ENCODE measurements around the gene CCNK.

CCNK gene

GRCh38 chr14:99527427-99528076 lies 46.3 kb downstream of the CCNK start:
- Histone ChIP-seq H2AFZ (ENCODE audit: low read depth, low read length) (no peak overlapping the region), H3K4me2 (ENCODE audit: insufficient read depth, low read length) (no peak overlapping the region), H3K9ac (ENCODE audit: low read depth, low read length) (no peak overlapping the region), H3K79me2 (ENCODE audit: insufficient read depth, low read length) (no peaks in the 10 kb centered on the region), H3K27me3 (ENCODE audit: insufficient read depth, low read length, poor library complexity) (no peaks in the 10 kb centered on the region), H3K4me3 (ENCODE audit: low read depth in 1 of 2, low read length in 2 of 2) (no peak overlapping the region), H3K36me3 (ENCODE audit: insufficient read depth, low read length) (no peaks in the 10 kb centered on the region), H3K27ac (ENCODE audit: low read length) (no peak overlapping the region), H3K9me3 (ENCODE audit: insufficient read depth, low read length, severe bottlenecking) (no peaks in the 10 kb centered on the region), H4K20me1 (ENCODE audit: insufficient read depth, low read length) (peaks cover 33% of the 10 kb centered on the region), H3K4me1 (ENCODE audit: insufficient read depth, low read length) (no peaks in the 10 kb centered on the region)
- ATAC-seq (ENCODE audit: insufficient read depth, low read depth) (no peak), DNase-seq (no peak)
- no peak for TF ChIP-seq EZH2 (IDR thresholded peaks at IDR 0.05; ENCODE audit: borderline replicate concordance, low read depth, low read length, severe bottlenecking)
- TF ChIP-seq CTCF (IDR thresholded peaks at IDR 0.05; ENCODE audit: borderline replicate concordance, extremely low read depth, low read length, poor library complexity, severe bottlenecking) = no peak

- no peak for DNase-seq
- no peak overlapping the region for H3K4me2 ChIP-seq (ENCODE audit: insufficient read depth, low read length)
- no peaks in the 10 kb centered on the region for H3K4me1 ChIP-seq (ENCODE audit: insufficient read depth, low read length)
- peaks cover 34% of the 10 kb centered on the region for H4K20me1 ChIP-seq (ENCODE audit: insufficient read depth, low read length)
- no peaks in the 10 kb centered on the region for H3K9me3 ChIP-seq (ENCODE audit: insufficient read depth, low read length, severe bottlenecking)
- no peak overlapping the region for H3K27ac ChIP-seq (ENCODE audit: low read length)
- H3K79me2 ChIP-seq (ENCODE audit: insufficient read depth, low read length) = no peaks in the 10 kb centered on the region
- no peak overlapping the region for H3K4me3 ChIP-seq (ENCODE audit: low read depth in 1 of 2, low read length in 2 of 2)
- no peak for ATAC-seq (ENCODE audit: insufficient read depth, low read depth)
- no peaks in the 10 kb centered on the region for H3K27me3 ChIP-seq (ENCODE audit: insufficient read depth, low read length, poor library complexity)
- no peaks in the 10 kb centered on the region for H3K36me3 ChIP-seq (ENCODE audit: insufficient read depth, low read length)
- H2AFZ ChIP-seq (ENCODE audit: low read depth, low read length) = no peak overlapping the region
- no peak for TF ChIP-seq CTCF (IDR thresholded peaks at IDR 0.05; ENCODE audit: borderline replicate concordance, extremely low read depth, low read length, poor library complexity, severe bottlenecking)
- no peak for TF ChIP-seq EZH2 (IDR thresholded peaks at IDR 0.05; ENCODE audit: borderline replicate concordance, low read depth, low read length, severe bottlenecking)
- H3K9ac ChIP-seq (ENCODE audit: low read depth, low read length) = no peak overlapping the region
Measured at GRCh38 chr14:99529899-99530298, 48.7 kb downstream of the CCNK start.

GRCh38 chr14:99530407-99531155 lies 49.4 kb downstream of the CCNK start:
- Histone ChIP-seq H3K79me2 (ENCODE audit: insufficient read depth, low read length) (no peaks in the 10 kb centered on the region), H2AFZ (ENCODE audit: low read depth, low read length) (no peak overlapping the region), H4K20me1 (ENCODE audit: insufficient read depth, low read length) (peaks cover 34% of the 10 kb centered on the region), H3K27ac (ENCODE audit: low read length) (no peak overlapping the region), H3K4me2 (ENCODE audit: insufficient read depth, low read length) (no peak overlapping the region), H3K4me3 (ENCODE audit: low read depth in 1 of 2, low read length in 2 of 2) (no peak overlapping the region), H3K27me3 (ENCODE audit: insufficient read depth, low read length, poor library complexity) (no peaks in the 10 kb centered on the region), H3K9ac (ENCODE audit: low read depth, low read length) (no peak overlapping the region), H3K36me3 (ENCODE audit: insufficient read depth, low read length) (no peaks in the 10 kb centered on the region), H3K4me1 (ENCODE audit: insufficient read depth, low read length) (no peaks in the 10 kb centered on the region), H3K9me3 (ENCODE audit: insufficient read depth, low read length, severe bottlenecking) (no peaks in the 10 kb centered on the region)
- DNase-seq = no peak
- TF ChIP-seq EZH2 (IDR thresholded peaks at IDR 0.05; ENCODE audit: borderline replicate concordance, low read depth, low read length, severe bottlenecking) = no peak
- TF ChIP-seq CTCF (IDR thresholded peaks at IDR 0.05; ENCODE audit: borderline replicate concordance, extremely low read depth, low read length, poor library complexity, severe bottlenecking) = no peak
- ATAC-seq (ENCODE audit: insufficient read depth, low read depth) = no peak
